Measurements from ENCODE around the gene JMJD1C. TPM values are rescaled to one million over a fixed set of nuclear protein-coding genes. Genes with fewer than 3 reads are reported as not detected.

The JMJD1C gene
- total and polyA plus RNA-seq, 10 of the 15 experiments (the other 5 are each of a cell fraction or from before 2014, with no cell fraction given), result 31.2 to 83.3 (median 49.5) TPM

GRCh38 chr10:63385254-63385653 is 80.5 kb downstream of the JMJD1C start (continued):
- TF ChIP-seq PRDM15 (CRISPR knock-in tag; IDR thresholded peaks at IDR 0.05) (no peak), ZNF274 (IDR thresholded peaks at IDR 0.05; ENCODE audit: insufficient read depth, insufficient read length) (no peak), FOXM1 (IDR thresholded peaks at IDR 0.05; ENCODE audit: low read depth, low read length) (no peak), BMI1 (IDR thresholded peaks at IDR 0.05; ENCODE audit: borderline replicate concordance) (no peak), DPF2 (IDR thresholded peaks at IDR 0.05) (no peak), TCF7 (IDR thresholded peaks at IDR 0.05; ENCODE audit: borderline replicate concordance) (no peak)

- in situ Hi-C loops (cut with MboI), result no loop called here
- no peaks in the 10 kb centered on the region for H3K27me3 ChIP-seq (replicated peaks in 1 of 2; ENCODE audit: control insufficient read depth in 2 of 2, insufficient read depth in 2 of 2, low read length in 1 of 2)
- peaks cover 7% of the 10 kb centered on the region; the same call in 1 of the 2 replicates for H3K4me1 ChIP-seq (ENCODE audit: control insufficient read depth, insufficient read depth, low read length)
- FAIRE-seq (no peak), DNase-seq (ENCODE audit: low read depth, low spot score) (no peak), ATAC-seq (no peak)
- ChIA-PET POLR2A (interaction anchor here (1.4 kb wide), 1 partner anchor 13 kb away, joined by 5 read pairs; no protein-coding TSS in a partner anchor), SMC1A (ENCODE audit: uncharacterized antibody, unreplicated experiment) (interaction anchor here (1.5 to 1.9 kb wide), 2 partner anchors 29 to 117 kb away, joined by 3 to 5 read pairs; no protein-coding TSS in a partner anchor), CTCF (no interaction called here), RAD21 (ENCODE audit: unreplicated experiment) (interaction anchor here (0.7 kb wide), 1 partner anchor 218 kb away, joined by 4 read pairs; no protein-coding TSS in a partner anchor)
- no peaks in the 10 kb centered on the region; the same call in 2 of the 3 replicates for H3K9me3 ChIP-seq (replicated peaks; ENCODE audit: control insufficient read depth, insufficient read depth, low read length)
- WGBS (ENCODE audit: insufficient coverage, insufficient replicate concordance, low lambda C conversion rate, missing lambda C conversion rate), result 94% methylated on average over 2 of the region's 2 CpGs
- H3K27ac ChIP-seq (ENCODE audit: control insufficient read depth, insufficient read depth), result no peak overlapping the region
- no peak for TF ChIP-seq CBFB (IDR thresholded peaks at IDR 0.05; ENCODE audit: low read depth)
- no peak for TF ChIP-seq TCF12 (IDR thresholded peaks at IDR 0.05; ENCODE audit: low read depth, low read length)
- no TSS peak for BruUV-seq (replicated peaks)
- H3K9ac ChIP-seq (ENCODE audit: control insufficient read depth, insufficient read depth, low read length), result no peak overlapping the region
- H3K4me3 ChIP-seq, result no peak overlapping the region
- no peak overlapping the region for H2AFZ ChIP-seq (ENCODE audit: control insufficient read depth, low read depth, low read length)
- intact Hi-C loops (cut with micrococcal nuclease; ENCODE audit: unreplicated experiment), result no loop called here
- peaks cover 32% of the 10 kb centered on the region for H3K79me2 ChIP-seq (ENCODE audit: control insufficient read depth, insufficient read depth, low read length)
- no peak overlapping the region for H3K4me2 ChIP-seq (ENCODE audit: control insufficient read depth, insufficient read depth)
- 0 out of 2 replicates have a peak, but pooled peaks cover 3% of the 10 kb centered on the region for H4K20me1 ChIP-seq (ENCODE audit: control insufficient read depth, insufficient read depth)
- H3K36me3 ChIP-seq (ENCODE audit: control insufficient read depth in 2 of 2, insufficient read depth in 2 of 2, low read length in 1 of 2), result no peaks in the 10 kb centered on the region
Measured at GRCh38 chr10:63384675-63385074, 81.1 kb downstream of the JMJD1C start.

Measured in GM12878 (cell line).